GM20000 (cell line): ENCODE results near the gene TCF4.

ENCODE experiments used
- DNase-seq: peaks from one replicate; pipeline ENCODE4 v3.0.0; 2012; ENCODE audit warnings: low spot score
- TF ChIP-seq, protein P1 (sequence below): IDR thresholded peaks from 2 replicates; pipeline ENCODE4 v1.5.1; 2012; ENCODE audit warnings: mild to moderate bottlenecking, control low read depth; ENCODE audit errors: extremely low read depth, missing control alignments

Gene TCF4

DNA sequence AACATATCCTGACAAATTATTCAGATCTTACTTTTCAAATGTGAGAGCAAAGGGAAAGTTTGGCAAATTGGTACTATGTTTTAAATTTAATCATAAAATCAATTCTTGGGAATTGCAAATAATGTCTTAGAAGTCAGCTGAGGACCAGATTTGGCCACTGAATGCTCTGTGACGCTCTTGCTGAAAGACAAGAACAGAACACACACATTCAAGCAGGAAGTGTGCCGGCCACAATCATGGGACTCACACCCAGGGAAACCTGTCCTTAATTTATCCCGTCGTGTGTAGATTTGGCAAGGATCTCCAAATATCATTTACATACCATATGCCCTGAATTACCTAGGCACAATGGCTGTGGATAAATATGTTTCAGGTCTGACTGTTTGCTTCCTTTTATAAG lies 253.1 kb downstream of the TCF4 start:
- TF ChIP-seq, protein P1, sequence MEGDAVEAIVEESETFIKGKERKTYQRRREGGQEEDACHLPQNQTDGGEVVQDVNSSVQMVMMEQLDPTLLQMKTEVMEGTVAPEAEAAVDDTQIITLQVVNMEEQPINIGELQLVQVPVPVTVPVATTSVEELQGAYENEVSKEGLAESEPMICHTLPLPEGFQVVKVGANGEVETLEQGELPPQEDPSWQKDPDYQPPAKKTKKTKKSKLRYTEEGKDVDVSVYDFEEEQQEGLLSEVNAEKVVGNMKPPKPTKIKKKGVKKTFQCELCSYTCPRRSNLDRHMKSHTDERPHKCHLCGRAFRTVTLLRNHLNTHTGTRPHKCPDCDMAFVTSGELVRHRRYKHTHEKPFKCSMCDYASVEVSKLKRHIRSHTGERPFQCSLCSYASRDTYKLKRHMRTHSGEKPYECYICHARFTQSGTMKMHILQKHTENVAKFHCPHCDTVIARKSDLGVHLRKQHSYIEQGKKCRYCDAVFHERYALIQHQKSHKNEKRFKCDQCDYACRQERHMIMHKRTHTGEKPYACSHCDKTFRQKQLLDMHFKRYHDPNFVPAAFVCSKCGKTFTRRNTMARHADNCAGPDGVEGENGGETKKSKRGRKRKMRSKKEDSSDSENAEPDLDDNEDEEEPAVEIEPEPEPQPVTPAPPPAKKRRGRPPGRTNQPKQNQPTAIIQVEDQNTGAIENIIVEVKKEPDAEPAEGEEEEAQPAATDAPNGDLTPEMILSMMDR: no peak
- DNase-seq: no peak

DNA sequence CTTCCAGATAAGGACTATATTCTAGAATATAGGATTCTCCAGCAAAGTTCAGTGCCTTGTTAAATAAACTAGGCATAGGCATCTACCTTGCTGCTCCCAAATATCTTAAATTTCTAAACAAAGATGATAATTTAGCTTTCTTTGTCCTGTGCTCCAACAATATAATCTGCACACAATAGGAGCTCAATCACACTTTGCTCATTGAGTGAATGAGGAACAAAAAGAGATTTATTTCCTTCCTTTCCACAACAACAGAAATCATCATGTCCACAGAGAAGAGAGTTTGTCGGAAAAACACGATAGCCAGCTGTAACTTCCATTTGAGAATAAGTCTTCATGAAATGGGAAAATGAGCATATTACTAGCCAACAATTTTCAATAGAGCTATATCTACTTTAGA lies 256.7 kb downstream of the TCF4 start:
- TF ChIP-seq, protein P1: no peak
- DNase-seq: no peak

DNA sequence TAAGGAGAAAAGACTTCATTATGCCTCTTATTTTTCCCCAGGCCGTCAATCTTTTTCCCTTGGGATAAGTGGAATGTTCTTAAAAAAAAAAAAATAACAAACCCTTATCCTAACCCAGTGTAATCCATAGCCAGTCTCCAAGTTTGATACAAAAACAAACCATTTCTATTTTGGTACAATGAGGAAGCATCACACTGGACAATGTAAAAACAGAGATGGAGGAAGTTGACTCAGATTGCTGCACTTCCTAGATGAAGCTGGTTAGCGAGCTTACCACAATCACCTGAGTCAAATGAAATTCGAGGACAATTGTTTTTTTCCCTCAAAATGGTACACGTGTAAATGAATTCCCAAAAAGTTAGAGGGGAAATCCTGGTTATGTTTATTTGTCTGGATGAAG lies 259.7 kb downstream of the TCF4 start:
- DNase-seq: no peak

DNA sequence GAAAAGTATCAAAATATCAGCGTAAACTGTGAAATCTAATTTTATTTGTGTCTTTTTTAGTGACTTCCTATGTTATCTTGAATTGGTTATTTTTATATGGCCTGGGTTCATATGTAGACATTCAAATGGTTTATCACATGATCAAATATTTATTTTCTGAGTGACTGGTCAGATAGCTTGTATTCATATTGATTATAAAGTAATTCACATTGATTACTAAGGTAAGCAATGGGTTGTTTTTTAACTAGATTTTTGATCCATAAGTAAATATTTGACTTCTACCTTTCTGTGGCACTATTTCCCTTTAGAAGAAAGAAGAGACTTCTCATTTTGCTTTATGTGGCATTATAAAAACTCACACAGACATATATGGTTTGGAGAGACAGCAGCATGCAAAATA lies 260.5 kb downstream of the TCF4 start:
- no peak for DNase-seq
- TF ChIP-seq, protein P1: no peak

More for the DNA sequence above, 259.7 kb downstream of the TCF4 start:
- TF ChIP-seq, protein P1: no peak

DNA sequence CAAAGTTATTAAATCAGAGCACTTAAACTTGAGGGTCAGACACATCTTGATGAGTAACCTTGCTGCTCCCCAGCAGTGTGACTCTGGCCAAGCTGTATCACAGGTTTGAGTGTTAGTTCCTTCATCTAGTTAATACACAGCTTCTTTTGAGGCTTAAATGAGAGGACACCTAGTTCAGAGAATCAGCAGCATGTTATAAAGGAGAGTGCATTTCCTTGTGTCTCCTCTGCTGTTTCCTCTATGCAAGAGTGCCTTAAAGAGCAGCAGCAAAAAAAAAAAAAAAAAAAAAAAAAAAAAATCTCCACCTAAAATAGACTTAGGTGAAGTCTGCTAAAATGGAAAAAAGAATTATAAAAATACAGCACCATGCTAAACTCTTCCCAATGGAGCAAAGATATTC lies 261.9 kb downstream of the TCF4 start:
- TF ChIP-seq, protein P1: no peak
- DNase-seq: no peak

DNA sequence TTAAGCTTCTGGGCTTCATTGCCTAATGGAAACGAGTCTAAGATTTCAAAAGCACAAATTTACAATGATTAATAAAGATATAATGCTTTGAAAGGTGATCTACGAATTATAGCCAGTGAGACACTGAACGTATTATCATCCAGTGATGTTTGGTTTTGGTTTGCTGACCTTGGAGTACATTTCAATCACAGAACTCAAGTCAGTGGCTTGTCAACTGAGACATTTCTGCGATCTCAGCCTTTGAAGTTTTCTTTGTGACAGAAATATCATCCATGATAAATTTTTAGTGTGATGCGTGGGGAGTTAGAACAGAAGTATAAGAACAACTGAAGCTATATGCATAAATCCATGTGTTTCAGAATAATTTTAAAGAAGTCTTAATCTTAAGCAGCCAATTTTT lies 263.8 kb downstream of the TCF4 start:
- TF ChIP-seq, protein P1: no peak
- DNase-seq: no peak

DNA sequence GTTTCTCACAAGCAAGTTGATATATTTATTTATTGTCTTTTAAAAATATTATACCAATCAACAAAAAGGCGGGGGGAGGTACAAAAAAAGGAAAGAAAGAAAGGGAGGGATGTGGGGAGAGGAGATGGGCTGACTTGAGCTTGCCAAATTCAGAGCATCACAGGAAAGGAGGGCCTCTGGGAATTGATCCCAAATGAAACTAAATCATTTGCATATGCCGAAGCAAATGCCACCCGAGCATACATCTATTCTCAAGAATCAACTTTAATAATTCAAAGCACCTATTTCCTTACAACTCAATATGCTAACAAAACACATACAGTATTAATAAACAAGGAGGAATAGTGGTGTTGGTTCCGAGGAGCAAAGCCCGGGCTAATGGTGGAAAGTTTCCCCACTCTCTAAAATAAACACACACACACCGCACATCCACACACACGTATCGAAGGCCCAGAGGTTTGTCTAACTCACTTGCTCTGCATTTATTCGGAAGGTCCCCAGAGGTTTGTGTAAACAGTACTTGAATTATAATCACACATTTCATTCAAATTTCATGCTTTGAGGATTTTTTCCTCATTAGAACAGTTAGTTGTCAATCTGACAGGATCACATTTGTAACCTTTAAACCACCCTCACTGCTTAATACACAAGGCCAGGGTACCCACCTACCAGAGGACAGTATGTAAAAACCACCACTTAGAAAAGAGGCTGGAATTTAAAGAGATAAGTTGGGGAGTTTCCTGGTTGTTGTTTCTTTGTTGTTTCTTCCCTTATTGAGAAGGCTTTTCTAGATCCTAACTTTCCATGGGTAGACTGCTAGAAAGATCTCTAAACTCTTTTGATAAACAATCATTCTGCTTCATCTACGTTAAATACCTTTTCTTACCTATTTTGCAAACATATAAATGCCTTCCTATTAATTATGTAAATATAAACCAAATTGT lies 264.7 kb downstream of the TCF4 start:
- TF ChIP-seq, protein P1: no peak
- DNase-seq: no peak
